Left renal cortex interstitium (tissue), 4 donors: ENCODE data around the gene DNM2. TPM values are rescaled to one million over a fixed set of nuclear protein-coding genes. Genes with fewer than 3 reads are reported as not detected.
"Not testable (repeated sequence)": the region's sequence is repeated elsewhere in the genome, so short reads cannot be mapped to it uniquely, and the experiment has no call there.

Source experiments
- DNase-seq, 4 donors: peaks; one replicate each; pipeline ENCODE4 v3.0.0-alpha.2; 2013; ENCODE audit warnings: low read depth in 4 of 4, low spot score in 2 of 4, missing footprints in 1 of 4
- polyA plus RNA-seq, 4 donors: library from polyadenylated mRNA; unstranded; fragments of 120-200 nt; gene quantifications; one replicate each; pipeline ENCODE4 v1.2.1, GENCODE V29; 2013; ENCODE audit not compliant: insufficient read length in 4 of 4

DNM2 gene
- polyA plus RNA-seq, 4 donors: 124 to 180 (median 138) TPM

GRCh38 chr19:10720607-10721125, 2.8 kb downstream of the DNM2 start:
- DNase-seq: no peak

- DNase-seq: no peak
These were observed 5.7 kb downstream of the DNM2 start for GRCh38 chr19:10723591-10723990.

GRCh38 chr19:10724573-10725071, 6.7 kb downstream of the DNM2 start:
- DNase-seq: no peak

- DNase-seq: no peak
These were observed 7.5 kb downstream of the DNM2 start for GRCh38 chr19:10725415-10725814.

- DNase-seq: no peak
These were observed 8.4 kb downstream of the DNM2 start for GRCh38 chr19:10726268-10726667.

GRCh38 chr19:10727685-10728201, 9.9 kb downstream of the DNM2 start:
- no peak for DNase-seq

GRCh38 chr19:10729411-10729810, 11.5 kb downstream of the DNM2 start:
- DNase-seq: no peak

GRCh38 chr19:10730932-10731331, 13.1 kb downstream of the DNM2 start:
- DNase-seq: no peak

- DNase-seq: no peak
These were observed 17.9 kb downstream of the DNM2 start for GRCh38 chr19:10735741-10736140.

- no peak for DNase-seq
These were observed 18.3 kb downstream of the DNM2 start for GRCh38 chr19:10736189-10736588.

- DNase-seq: no peak
These were observed 19.2 kb downstream of the DNM2 start for GRCh38 chr19:10736916-10737551.

- no peak for DNase-seq
These were observed 19.8 kb downstream of the DNM2 start for GRCh38 chr19:10737722-10738121.

- DNase-seq: no peak
These were observed 22.9 kb downstream of the DNM2 start for GRCh38 chr19:10740798-10741197.

GRCh38 chr19:10742476-10742875, 24.6 kb downstream of the DNM2 start:
- DNase-seq: no peak

GRCh38 chr19:10744253-10744798, 26.4 kb downstream of the DNM2 start:
- no peak for DNase-seq

GRCh38 chr19:10744801-10745293, 27.0 kb downstream of the DNM2 start:
- DNase-seq: no peak

GRCh38 chr19:10746437-10746836, 28.6 kb downstream of the DNM2 start:
- DNase-seq: not testable (repeated sequence)

- no peak for DNase-seq
These were observed 29.4 kb downstream of the DNM2 start for GRCh38 chr19:10747271-10747670.

GRCh38 chr19:10747674-10748073, 29.8 kb downstream of the DNM2 start:
- DNase-seq: no peak

- no peak for DNase-seq
These were observed 30.5 kb downstream of the DNM2 start for GRCh38 chr19:10748195-10748926.

- no peak for DNase-seq
These were observed 31.1 kb downstream of the DNM2 start for GRCh38 chr19:10748927-10749434.
